ENCODE results near the gene CCDC7.
"Not testable (repeated sequence)": the region's sequence is repeated elsewhere in the genome, so short reads cannot be mapped to it uniquely, and the experiment has no call there.

CCDC7 gene

DNA sequence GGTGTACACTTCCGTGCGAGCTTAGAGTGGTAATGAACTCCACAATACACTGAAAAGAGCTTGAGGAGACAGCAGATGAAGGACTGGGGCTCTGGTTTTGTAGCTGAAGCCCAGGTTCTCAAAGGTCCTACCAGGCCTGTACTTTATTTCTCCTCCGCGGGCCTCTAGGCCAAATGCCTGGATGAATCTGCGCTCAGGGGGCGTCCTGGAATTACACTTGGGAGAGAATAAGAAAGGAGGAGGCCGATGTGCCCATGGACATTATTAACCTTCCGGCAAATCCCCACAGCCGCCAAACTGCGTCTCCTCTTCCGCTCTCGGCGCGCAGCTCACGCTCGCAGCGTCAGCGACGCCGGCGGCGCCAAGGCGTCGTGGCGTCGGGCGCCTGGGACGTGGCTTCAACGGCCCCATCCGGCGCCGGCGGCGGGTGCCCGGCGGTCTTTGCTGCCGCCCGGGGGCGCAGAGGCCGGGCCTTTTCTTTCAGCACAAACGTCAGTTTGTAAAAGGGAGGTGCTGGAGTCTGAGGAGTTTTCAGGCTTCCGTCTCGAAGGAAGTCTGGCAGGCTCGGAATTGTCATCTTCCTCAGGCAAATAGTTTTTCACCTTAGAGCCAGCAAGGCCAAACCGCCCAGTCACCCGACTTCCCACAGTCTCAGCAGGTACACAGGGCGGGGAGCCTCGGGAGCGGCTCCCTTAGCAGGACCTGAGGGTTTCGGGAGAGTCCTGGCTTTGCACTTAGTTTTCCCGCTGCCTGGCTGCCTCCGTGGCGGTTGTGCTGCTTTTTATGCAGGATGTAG, at the start of gene CCDC7:
TSS of gene CCDC7 (plus strand) at position 401 of the 796 bp plus-strand sequence. CDS start 5,503 bp downstream, outside the sequence.
- DNase-seq = peak; percentile 85

DNA sequence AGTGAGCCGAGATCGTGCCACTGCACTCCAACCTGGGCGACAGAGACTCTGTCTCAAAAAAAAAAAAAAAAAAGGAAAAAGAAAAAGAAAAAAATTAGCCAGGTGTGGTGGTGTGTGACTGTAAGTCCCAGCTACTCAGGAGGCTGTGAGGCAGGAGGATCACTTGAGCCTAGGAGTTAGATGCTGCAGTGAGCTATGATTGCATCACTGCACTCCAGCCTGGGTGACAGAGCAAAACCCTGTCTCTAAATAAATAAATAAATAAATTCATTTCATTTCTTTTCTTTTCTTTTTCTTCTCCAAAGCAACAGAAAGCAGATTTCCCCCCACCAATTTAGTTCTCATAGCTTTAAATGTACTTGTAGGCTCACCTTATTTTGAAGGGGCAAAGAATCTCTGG, 48.8 kb upstream of the CCDC7 start:
- not testable (repeated sequence) for DNase-seq

- DNase-seq = not testable (repeated sequence)
Observed at GRCh38 chr10:32399720-32400119, 46.2 kb upstream of the CCDC7 start.

DNA sequence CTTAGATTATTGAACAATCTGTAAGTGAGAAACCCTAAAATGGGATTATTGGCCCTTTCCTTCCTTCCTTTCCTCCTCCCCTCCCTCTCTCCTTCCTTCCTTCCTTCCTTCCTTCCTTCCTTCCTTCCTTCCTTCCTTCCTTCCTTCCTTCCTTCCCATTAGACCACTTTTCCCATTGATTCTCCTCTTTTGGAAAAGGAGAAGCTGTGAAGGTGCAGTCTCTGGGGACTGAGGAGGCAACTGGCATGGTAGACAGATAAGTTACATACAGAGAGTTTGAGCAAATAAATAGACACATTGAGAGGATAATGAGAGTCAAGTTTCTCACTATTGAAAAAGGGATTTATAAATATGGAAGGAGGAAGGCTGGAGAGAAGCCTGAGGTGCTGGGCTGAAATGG, 45.0 kb upstream of the CCDC7 start:
- DNase-seq = no peak

- DNase-seq = no peak
Observed at GRCh38 chr10:32402499-32402898, 43.4 kb upstream of the CCDC7 start.

DNA sequence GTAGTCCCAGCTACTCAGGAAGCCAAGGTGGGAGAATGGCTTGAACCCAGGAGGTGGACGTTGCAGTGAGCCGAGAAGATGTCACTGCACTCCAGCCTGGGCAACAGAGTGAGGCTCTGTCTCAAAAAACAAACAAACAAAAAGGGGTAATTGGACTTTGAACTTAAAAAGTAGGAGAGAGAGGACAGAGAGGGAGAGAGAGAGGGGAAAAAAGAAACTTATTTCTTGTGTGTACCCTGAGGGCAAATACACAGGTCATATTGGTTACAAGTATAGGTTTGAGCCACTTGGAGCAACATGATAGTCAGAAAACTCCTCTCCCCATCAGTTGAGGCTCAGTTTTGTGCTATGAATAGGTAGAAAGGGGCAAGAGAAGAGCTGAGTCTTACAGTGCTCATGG, 42.8 kb upstream of the CCDC7 start:
- DNase-seq = no peak

- no peak for DNase-seq
Observed at GRCh38 chr10:32408690-32409089, 37.2 kb upstream of the CCDC7 start.

GRCh38 chr10:32409741-32410140, 36.2 kb upstream of the CCDC7 start:
- DNase-seq = no peak

DNA sequence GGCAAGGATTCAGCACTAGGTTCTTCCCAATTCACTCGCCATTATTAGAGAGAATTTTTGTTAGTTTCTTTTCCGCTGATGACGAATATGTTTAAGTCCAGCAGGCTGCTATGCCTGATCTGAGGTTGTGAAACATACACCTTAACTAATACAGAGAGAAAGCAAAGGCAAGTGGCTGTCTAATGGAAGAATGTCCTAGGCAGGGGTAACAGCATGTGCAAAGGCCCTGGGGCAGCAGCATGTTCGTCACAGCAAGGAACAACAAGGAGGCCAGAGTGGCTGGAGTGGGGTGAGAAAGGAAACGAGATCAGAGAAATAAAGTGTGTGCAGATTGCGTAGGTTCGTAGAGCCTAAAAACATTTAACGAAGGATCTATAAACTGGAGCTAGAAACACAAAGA, 35.4 kb upstream of the CCDC7 start:
- DNase-seq = no peak

DNA sequence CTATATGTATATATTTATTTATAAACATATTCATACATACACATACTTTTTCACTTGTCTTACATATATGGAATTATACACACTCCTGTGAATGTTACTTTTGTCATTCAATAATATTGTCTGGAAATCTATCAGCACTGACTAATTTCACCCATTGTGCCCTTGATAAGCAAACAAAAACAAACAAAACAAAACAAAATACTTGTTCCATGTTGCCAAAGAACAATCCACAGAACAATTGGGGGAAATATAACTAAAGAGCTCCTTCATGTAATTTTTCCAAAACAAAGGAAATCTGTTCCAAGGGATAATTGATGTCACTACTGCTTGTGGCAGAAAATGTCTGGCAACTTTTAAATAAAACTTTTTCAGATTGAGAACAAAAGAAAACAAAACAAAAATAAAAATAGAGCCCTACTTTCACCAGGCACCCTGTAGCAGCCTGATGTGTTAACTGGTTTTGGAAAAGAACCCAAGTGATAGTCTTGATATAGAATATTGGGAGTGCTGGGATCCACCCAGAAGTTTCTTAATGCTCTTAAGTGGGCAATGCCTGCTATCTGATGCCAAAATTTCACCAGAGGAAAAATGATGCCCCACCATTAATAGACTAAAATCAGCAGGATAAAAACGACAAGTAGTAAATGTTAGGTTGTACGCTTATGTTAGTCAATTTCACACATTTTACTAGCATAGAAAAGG, 34.0 kb upstream of the CCDC7 start:
- no peak for DNase-seq

- no peak for DNase-seq
Observed at GRCh38 chr10:32412499-32412853, 33.5 kb upstream of the CCDC7 start.

- peak; percentile 65 for DNase-seq
Observed at GRCh38 chr10:32413513-32413912, 32.4 kb upstream of the CCDC7 start.

DNA sequence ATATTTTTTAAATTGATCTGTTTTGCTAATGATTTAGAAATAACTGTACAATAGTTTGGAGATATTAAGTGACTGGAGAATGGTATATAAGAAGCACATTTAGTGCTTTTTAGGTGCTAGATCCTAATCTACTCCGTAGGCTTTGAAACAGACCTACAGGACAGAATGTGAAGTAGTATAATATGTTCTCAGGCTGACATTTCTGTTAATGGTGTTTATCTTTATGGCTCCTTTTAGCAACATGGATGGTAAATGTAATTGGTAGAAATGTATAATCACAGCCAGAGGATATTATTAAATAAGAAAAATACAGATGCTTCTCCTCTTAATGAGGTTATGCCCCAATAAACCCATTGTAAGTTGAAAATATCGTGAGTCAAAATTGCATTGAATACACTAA, 30.6 kb upstream of the CCDC7 start:
- DNase-seq = no peak

- no peak for DNase-seq
Observed at GRCh38 chr10:32417911-32418547, 27.9 kb upstream of the CCDC7 start.

- DNase-seq = no peak
Observed at GRCh38 chr10:32418572-32418971, 27.4 kb upstream of the CCDC7 start.

DNA sequence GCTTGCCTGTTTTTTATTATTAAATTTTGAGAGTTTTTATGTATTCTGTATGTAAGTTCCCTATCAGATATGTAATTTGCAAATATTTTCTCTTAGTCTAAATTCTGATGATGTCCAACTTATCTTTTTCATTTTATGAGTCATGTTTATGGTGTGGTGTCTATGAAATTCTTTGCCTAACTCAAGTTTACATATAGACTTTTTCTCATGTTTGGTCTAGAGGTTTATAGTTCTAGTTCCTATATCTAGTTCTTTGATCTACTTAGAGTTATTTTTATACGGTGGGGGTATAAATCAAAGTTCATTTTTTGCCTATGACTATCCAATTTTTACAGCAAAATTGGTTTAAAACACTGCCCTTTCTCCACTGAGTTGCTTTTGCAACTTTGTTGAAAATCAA, 26.3 kb upstream of the CCDC7 start:
- no peak for DNase-seq

- no peak for DNase-seq
Observed at GRCh38 chr10:32426186-32426585, 19.8 kb upstream of the CCDC7 start.

DNA sequence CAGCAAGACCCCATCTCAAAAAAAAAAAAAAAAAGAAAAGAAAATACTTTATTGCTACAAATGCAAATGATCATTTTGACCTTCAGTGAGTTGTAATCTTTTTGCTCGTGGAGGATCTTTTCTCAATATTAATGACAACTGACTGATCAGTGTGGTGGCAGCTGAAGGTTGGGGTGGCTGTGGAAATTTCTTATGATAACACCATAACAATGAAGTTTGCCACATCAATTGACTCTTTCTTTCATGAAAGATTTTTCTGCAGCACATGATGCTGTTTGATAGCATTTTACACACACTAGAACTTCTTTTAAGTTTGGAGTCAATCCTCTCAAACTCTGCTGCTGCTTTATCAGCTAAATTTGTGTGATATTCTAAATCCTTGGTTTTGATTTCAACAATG, 12.4 kb upstream of the CCDC7 start:
- no peak for DNase-seq

GRCh38 chr10:32436215-32436614, 9.7 kb upstream of the CCDC7 start:
- DNase-seq = no peak

DNA sequence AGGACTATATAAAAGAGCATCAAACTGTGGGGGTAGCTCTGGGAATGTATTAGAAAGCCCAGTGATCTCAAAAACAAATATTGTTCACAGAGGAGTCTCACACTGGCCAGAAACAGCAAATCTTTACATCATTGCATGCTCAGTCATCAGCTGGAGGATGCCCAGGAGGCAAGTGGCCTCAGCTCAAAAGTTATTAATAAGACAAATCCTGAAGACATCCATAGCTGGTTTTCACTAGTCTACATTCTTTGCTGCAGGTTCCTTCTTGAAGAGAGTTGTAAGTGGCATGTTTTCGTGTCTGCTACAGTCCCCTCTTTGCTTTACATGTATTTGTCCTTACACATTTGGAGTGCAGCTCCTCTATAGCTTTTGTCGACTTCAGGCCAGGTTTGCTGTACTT, 8.6 kb upstream of the CCDC7 start:
- DNase-seq = no peak

- DNase-seq = no peak
Observed at GRCh38 chr10:32445036-32445435, 904 bp upstream of the CCDC7 start.

DNA sequence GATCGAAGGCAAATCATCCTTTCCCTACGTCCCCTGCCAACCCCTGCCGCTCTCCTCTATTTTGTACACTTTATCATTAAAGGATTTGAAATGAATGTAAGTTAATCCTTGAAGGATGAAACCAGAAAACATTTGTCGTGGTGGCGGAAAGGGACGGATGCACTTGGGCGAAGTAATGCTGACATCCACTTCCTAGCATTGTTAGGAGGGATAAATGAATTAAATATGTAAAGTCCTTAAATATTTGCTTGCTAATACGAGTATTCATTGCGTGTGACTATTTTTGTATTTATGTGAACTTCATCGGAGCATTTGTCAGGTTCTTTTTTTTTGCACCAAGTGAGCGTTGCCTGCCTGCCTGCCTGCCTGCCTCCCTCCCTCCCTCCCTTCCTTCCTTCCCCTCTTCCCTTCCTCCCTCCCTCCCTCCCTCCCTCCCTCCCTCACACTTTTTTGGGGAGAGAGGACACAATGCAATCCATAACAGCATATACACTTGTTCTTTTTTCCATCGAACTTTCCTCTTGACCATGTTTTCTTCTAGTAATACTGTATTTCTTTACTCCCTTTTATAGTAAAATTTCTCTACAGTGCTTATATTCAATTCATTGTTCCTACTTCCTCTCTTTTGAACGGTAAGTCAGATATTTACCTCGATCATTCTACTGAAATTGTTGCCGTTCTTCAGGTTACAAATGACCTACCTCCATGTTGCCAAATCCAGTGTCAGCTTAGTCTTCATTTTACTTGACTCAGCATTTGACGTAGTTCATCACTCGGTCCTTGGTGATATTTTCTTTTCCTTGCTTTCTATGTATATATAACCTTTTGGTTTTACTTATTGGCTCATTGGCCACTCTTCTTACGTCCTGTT, 831 bp downstream of the CCDC7 start:
- no peak for DNase-seq

DNA sequence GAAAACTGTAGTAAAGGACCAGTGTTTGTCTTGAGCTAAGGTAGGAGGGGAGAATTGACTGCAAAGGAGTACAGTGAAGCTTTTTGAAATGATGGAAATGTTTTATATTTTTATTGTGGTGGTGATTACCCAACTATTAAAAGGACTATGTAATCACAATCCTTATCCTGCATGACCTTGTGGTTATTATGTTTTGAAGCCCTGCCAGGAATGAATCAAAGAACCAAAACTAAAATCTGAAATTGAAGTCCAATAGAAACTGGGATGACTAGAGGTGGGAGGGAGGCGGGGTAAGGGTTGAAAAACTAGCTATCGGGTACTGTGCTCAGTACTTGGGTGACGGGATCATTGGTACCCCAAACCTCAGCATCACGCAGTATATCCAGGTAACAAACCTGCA, 8.2 kb downstream of the CCDC7 start:
- DNase-seq = no peak
